A549 (cell line): ENCODE data around the gene OR56A5.

ENCODE experiments used
- CTCF ChIP-seq: fragments of >200 bp; sonication (Bioruptor Twin); formaldehyde crosslinking; IDR thresholded peaks from 3 replicates; pipeline ENCODE4 v1.5.1; 2016
- FOSB ChIP-seq: fragments of 250-450 bp; sonication (Bioruptor Pico); IDR thresholded peaks from 2 replicates; pipeline ENCODE4 v1.5.0; 2020; ENCODE audit warnings: mild to moderate bottlenecking, moderate library complexity
- KDM1A ChIP-seq: fragments of 200-600 bp; sonication (generic); IDR thresholded peaks from 2 replicates; pipeline ENCODE4 v1.6.1; 2016; ENCODE audit warnings: low read depth, mild to moderate bottlenecking
- MAX ChIP-seq: IDR thresholded peaks from 2 replicates; pipeline ENCODE4 v1.6.1; 2012
- POLR2A ChIP-seq: IDR thresholded peaks from 2 replicates; pipeline ENCODE4 v1.6.1; 2012; ENCODE audit warnings: mild to moderate bottlenecking, low read length
- SMC3 ChIP-seq: fragments of >200 bp; sonication (Bioruptor Twin); formaldehyde crosslinking; IDR thresholded peaks from 3 replicates; pipeline ENCODE4 v1.6.1; 2018; ENCODE audit warnings: inconsistent platforms

- TF ChIP-seq SMC3, result no peak
- no peak for TF ChIP-seq CTCF
- TF ChIP-seq KDM1A, result no peak
- no peak for TF ChIP-seq MAX
- TF ChIP-seq FOSB (CRISPR knock-in tag), result no peak
- TF ChIP-seq POLR2A, result no peak
These were observed 27.5 kb downstream of the OR56A5 start for GRCh38 chr11:5940748-5941147.
